Rectal smooth muscle tissue (tissue), 1 donor: ENCODE measurements around the gene MPP3.
"Not testable (repeated sequence)": the region's sequence is repeated elsewhere in the genome, so short reads cannot be mapped to it uniquely, and the experiment has no call there.

ENCODE experiments used
- H3K27ac ChIP-seq: one replicate; pipeline ENCODE4 v1.7.0; 2013; ENCODE audit warnings: low read depth, low read length, inconsistent platforms
- H3K27me3 ChIP-seq: one replicate; pipeline ENCODE4 v1.7.0; 2013; ENCODE audit warnings: low read length; ENCODE audit not compliant: control insufficient read depth, insufficient read depth
- H3K36me3 ChIP-seq: one replicate; pipeline ENCODE4 v1.7.0; 2013; ENCODE audit warnings: low read length; ENCODE audit not compliant: control insufficient read depth, insufficient read depth
- H3K4me1 ChIP-seq: one replicate; pipeline ENCODE4 v1.7.0; 2013; ENCODE audit warnings: low read length; ENCODE audit not compliant: control insufficient read depth, insufficient read depth
- H3K4me3 ChIP-seq: one replicate; pipeline ENCODE4 v1.7.0; 2013; ENCODE audit warnings: low read length
- H3K9ac ChIP-seq: one replicate; pipeline ENCODE4 v1.7.0; 2013; ENCODE audit warnings: low read length

The MPP3 gene

GRCh38 chr17:43855061-43855460 is 22.1 kb upstream of the MPP3 start:
- H3K27me3 ChIP-seq = no peaks in the 10 kb centered on the region
- no peak overlapping the region for H3K9ac ChIP-seq
- H3K36me3 ChIP-seq = no peaks in the 10 kb centered on the region
- H3K4me3 ChIP-seq = no peak overlapping the region
- H3K4me1 ChIP-seq = no peaks in the 10 kb centered on the region
- H3K27ac ChIP-seq = no peak overlapping the region

- Histone ChIP-seq H3K9ac (no peak overlapping the region), H3K36me3 (no peaks in the 10 kb centered on the region), H3K27ac (no peak overlapping the region), H3K27me3 (no peaks in the 10 kb centered on the region), H3K4me1 (no peaks in the 10 kb centered on the region), H3K4me3 (no peak overlapping the region)
Measured at GRCh38 chr17:43854498-43854897, 21.6 kb upstream of the MPP3 start.

GRCh38 chr17:43853546-43853945 is 20.6 kb upstream of the MPP3 start:
- Histone ChIP-seq H3K9ac (no peak overlapping the region), H3K4me1 (no peaks in the 10 kb centered on the region), H3K27ac (no peak overlapping the region), H3K4me3 (no peak overlapping the region), H3K36me3 (no peaks in the 10 kb centered on the region), H3K27me3 (no peaks in the 10 kb centered on the region)

GRCh38 chr17:43852571-43852970 is 19.6 kb upstream of the MPP3 start:
- Histone ChIP-seq H3K4me3 (no peak overlapping the region), H3K27me3 (no peaks in the 10 kb centered on the region), H3K4me1 (no peaks in the 10 kb centered on the region), H3K27ac (no peak overlapping the region), H3K9ac (no peak overlapping the region), H3K36me3 (no peaks in the 10 kb centered on the region)

- Histone ChIP-seq H3K27me3 (peaks cover 2% of the 10 kb centered on the region), H3K4me3 (no peak overlapping the region), H3K4me1 (no peaks in the 10 kb centered on the region), H3K36me3 (no peaks in the 10 kb centered on the region), H3K9ac (no peak overlapping the region), H3K27ac (no peak overlapping the region)
Measured at GRCh38 chr17:43849116-43849515, 16.2 kb upstream of the MPP3 start.

- H3K36me3 ChIP-seq = no peaks in the 10 kb centered on the region
- H3K27ac ChIP-seq = no peak overlapping the region
- no peak overlapping the region for H3K9ac ChIP-seq
- H3K4me3 ChIP-seq = no peak overlapping the region
- no peaks in the 10 kb centered on the region for H3K4me1 ChIP-seq
- H3K27me3 ChIP-seq = peaks cover 2% of the 10 kb centered on the region
Measured at GRCh38 chr17:43848601-43849000, 15.7 kb upstream of the MPP3 start.

- Histone ChIP-seq H3K4me3 (no peak within 1 kb of the TSS), H3K36me3 (no peaks in the 10 kb centered on the region), H3K9ac (no peak within 1 kb of the TSS), H3K27me3 (peaks cover 2% of the 10 kb centered on the region), H3K4me1 (no peaks in the 10 kb centered on the region), H3K27ac (no peak within 1 kb of the TSS)
Measured at GRCh38 chr17:43846963-43847371, 14.0 kb upstream of the MPP3 start, which contains the start of gene CD300LG. CD300LG (plus strand) TSS chr17:43847176; CDS start chr17:43847217, 41 bp downstream.

GRCh38 chr17:43846221-43846712 is 13.3 kb upstream of the MPP3 start:
- Histone ChIP-seq H3K27ac (no peak overlapping the region), H3K4me1 (no peaks in the 10 kb centered on the region), H3K9ac (no peak overlapping the region), H3K36me3 (no peaks in the 10 kb centered on the region), H3K4me3 (no peak overlapping the region), H3K27me3 (peaks cover 2% of the 10 kb centered on the region)

- H3K27me3 ChIP-seq = peaks cover 2% of the 10 kb centered on the region
- no peak overlapping the region for H3K27ac ChIP-seq
- H3K4me1 ChIP-seq = no peaks in the 10 kb centered on the region
- H3K9ac ChIP-seq = no peak overlapping the region
- no peak overlapping the region for H3K4me3 ChIP-seq
- no peaks in the 10 kb centered on the region for H3K36me3 ChIP-seq
Measured at GRCh38 chr17:43845766-43846165, 12.8 kb upstream of the MPP3 start.

- H3K9ac ChIP-seq = no peak overlapping the region
- H3K36me3 ChIP-seq = no peaks in the 10 kb centered on the region
- no peak overlapping the region for H3K4me3 ChIP-seq
- H3K27me3 ChIP-seq = peaks cover 2% of the 10 kb centered on the region
- H3K4me1 ChIP-seq = no peaks in the 10 kb centered on the region
- no peak overlapping the region for H3K27ac ChIP-seq
Measured at GRCh38 chr17:43844241-43844640, 11.3 kb upstream of the MPP3 start.

GRCh38 chr17:43842975-43843325 is 10.0 kb upstream of the MPP3 start:
- Histone ChIP-seq H3K4me3 (no peak overlapping the region), H3K4me1 (no peaks in the 10 kb centered on the region), H3K27me3 (peaks cover 2% of the 10 kb centered on the region), H3K9ac (no peak overlapping the region), H3K36me3 (no peaks in the 10 kb centered on the region), H3K27ac (no peak overlapping the region)

- not testable (repeated sequence) for H3K27ac ChIP-seq, H3K27me3 ChIP-seq, H3K4me1 ChIP-seq, H3K36me3 ChIP-seq, H3K4me3 ChIP-seq, H3K9ac ChIP-seq
Measured at GRCh38 chr17:43842091-43842974, 9.4 kb upstream of the MPP3 start.

GRCh38 chr17:43841282-43841681 is 8.3 kb upstream of the MPP3 start:
- Histone ChIP-seq H3K9ac (no peak overlapping the region), H3K27me3 (no peaks in the 10 kb centered on the region), H3K27ac (no peak overlapping the region), H3K36me3 (no peaks in the 10 kb centered on the region), H3K4me3 (no peak overlapping the region), H3K4me1 (no peaks in the 10 kb centered on the region)
